H1 (cell line): Measurements from ENCODE around the gene EXOC3L1. TPM values are rescaled to one million over a fixed set of nuclear protein-coding genes. Genes with fewer than 3 reads are reported as not detected.

Source experiments
- EZH2 ChIP-seq: fragments of 200-600 bp; sonication (generic); IDR thresholded peaks from 2 replicates; pipeline ENCODE4 v1.7.1; 2012; ENCODE audit warnings: low read depth, mild to moderate bottlenecking, moderate library complexity, low read length, inconsistent platforms; ENCODE audit not compliant: severe bottlenecking
- KDM4A ChIP-seq: IDR thresholded peaks from one replicate; pipeline ENCODE4 v1.7.1; 2012; ENCODE audit warnings: low read depth, mild to moderate bottlenecking, moderate library complexity, low read length, inconsistent platforms; ENCODE audit not compliant: severe bottlenecking
- MAX ChIP-seq: IDR thresholded peaks from 2 replicates; pipeline ENCODE4 v1.6.1; 2012; ENCODE audit warnings: inconsistent platforms
- PHF8 ChIP-seq: fragments of 200-600 bp; sonication (generic); conservative IDR thresholded peaks from 2 replicates; pipeline ENCODE4 v1.7.1; 2012; ENCODE audit warnings: low read depth, mild to moderate bottlenecking, inconsistent platforms, low read length, moderate library complexity
- TEAD4 ChIP-seq: IDR thresholded peaks from 2 replicates; pipeline ENCODE4 v1.6.1; 2012; ENCODE audit warnings: low read depth, low read length, inconsistent platforms, mixed read lengths
- polyA plus RNA-seq, 7 experiments: library from polyadenylated mRNA; depleted of rRNA in 3 of 7; stranded (reverse) in 5 of 7; unstranded in 2 of 7; fragments of >200 nt in 5 of 7; fragments of 200-250 nt in 2 of 7; gene quantifications; 1 replicate in 5 of 7; 2 replicates in 1 of 7; 4 replicates in 1 of 7; pipeline versions ENCODE4 v1.2.1 to v1.2.3, GENCODE V29; 2011 to 2013; ENCODE audit warnings: missing spikeins in 2 of 7, mixed read lengths in 2 of 7
- total RNA-seq: library from RNA; stranded (reverse); fragmentation: NEBNext Ultra II Directional; extraction: Animal tissue kit (Norgen Biotek cat#: 25700); gene quantifications from 2 replicates; pipeline ENCODE4 v1.2.1, GENCODE V29; 2021

The EXOC3L1 gene
- total and polyA plus RNA-seq, 2 of the 8 experiments (the other 6 are each of a cell fraction or from before 2014, with no cell fraction given), result 1.3 TPM

GRCh38 chr16:67226295-67226803, 36.4 kb upstream of the EXOC3L1 start (continued):
- no peak for TF ChIP-seq EZH2
- TF ChIP-seq KDM4A, result peak; percentile 2
- no peak for TF ChIP-seq TEAD4
- TF ChIP-seq MAX, result no peak
- TF ChIP-seq PHF8, result 0 out of 2 replicates have a peak, but pooled peaks have one; percentile 10
